ENCODE measurements around the gene AGPAT2.

GRCh38 chr9:136735812-136736480 lies 48.7 kb upstream of the AGPAT2 start:
- TF ChIP-seq CTCF (IDR thresholded peaks at IDR 0.05) (no peak), POLR2AphosphoS5 (IDR thresholded peaks at IDR 0.05; ENCODE audit: low read depth, low read length) (no peak), REST (IDR thresholded peaks at IDR 0.05; ENCODE audit: insufficient read depth in 1 of 2, low read depth in 2 of 2, low read length in 1 of 2) (no peak), SIN3A (IDR thresholded peaks at IDR 0.05; ENCODE audit: borderline replicate concordance, insufficient read depth, low read depth, low read length) (no peak), TCF7L2 (IDR thresholded peaks at IDR 0.05; ENCODE audit: low read depth, low read length) (no peak)
